HepG2 (cell line): ENCODE data around the gene YTHDF1. TPM values are rescaled to one million over a fixed set of nuclear protein-coding genes. Genes with fewer than 3 reads are reported as not detected.

Experiments used
- EEA1 ChIP-seq: sonication (generic); formaldehyde crosslinking; IDR thresholded peaks from 2 replicates; pipeline ENCODE4 v1.5.1; 2020; ENCODE audit warnings: mild to moderate bottlenecking, missing genetic modification reagents, borderline replicate concordance
- KDM3A ChIP-seq: IDR thresholded peaks from 2 replicates; pipeline ENCODE4 v1.6.1; 2018; ENCODE audit warnings: low read depth, missing compliant biosample characterization
- KLF12 ChIP-seq: sonication (generic); formaldehyde crosslinking; IDR thresholded peaks from 2 replicates; pipeline ENCODE4 v1.4.0; 2020; ENCODE audit warnings: missing genetic modification reagents, borderline replicate concordance
- SAFB2 ChIP-seq: sonication (generic); formaldehyde crosslinking; IDR thresholded peaks from 2 replicates; pipeline ENCODE4 v1.5.1; 2020; ENCODE audit warnings: missing genetic modification reagents, low read depth, mild to moderate bottlenecking, borderline replicate concordance
- SMAD9 ChIP-seq: sonication (generic); formaldehyde crosslinking; IDR thresholded peaks from 2 replicates; pipeline ENCODE4 v1.5.1; 2020; ENCODE audit warnings: mild to moderate bottlenecking, missing genetic modification reagents
- TAF1 ChIP-seq: sonication (generic); formaldehyde crosslinking; IDR thresholded peaks from 2 replicates; pipeline ENCODE4 v1.4.0; 2020; ENCODE audit warnings: missing genetic modification reagents
- ZNF333 ChIP-seq: sonication (generic); formaldehyde crosslinking; IDR thresholded peaks from 2 replicates; pipeline ENCODE4 v1.4.0; 2020; ENCODE audit warnings: mild to moderate bottlenecking, missing genetic modification reagents, borderline replicate concordance
- ZNF446 ChIP-seq: sonication (generic); formaldehyde crosslinking; IDR thresholded peaks from 2 replicates; pipeline ENCODE4 v1.5.0; 2020; ENCODE audit warnings: mild to moderate bottlenecking, missing genetic modification reagents
- ZNF510 ChIP-seq: sonication (generic); formaldehyde crosslinking; IDR thresholded peaks from 2 replicates; pipeline ENCODE4 v1.4.0; 2020; ENCODE audit warnings: low read depth, mild to moderate bottlenecking, missing genetic modification reagents
- polyA plus RNA-seq, 8 experiments: library from polyadenylated mRNA; depleted of rRNA in 3 of 8; stranded (reverse) in 7 of 8; unstranded in 1 of 8; fragments of >200 nt; fragmentation: Illumina TruSeq in 4 of 8; extraction: Trizol in 4 of 8; gene quantifications; 2 replicates each; pipeline versions ENCODE4 v1.2.1 to v1.2.3, GENCODE V29; 2011 to 2016; ENCODE audit warnings: low read depth in 4 of 8, missing spikeins in 1 of 8, mixed read lengths in 1 of 8; ENCODE audit not compliant: insufficient read depth in 1 of 8
- total RNA-seq, 5 experiments: library from RNA; depleted of rRNA; stranded (reverse); fragments of >200 nt; fragmentation: Illumina TruSeq; extraction: Trizol; gene quantifications; 2 replicates each; pipeline ENCODE4 v1.2.3, GENCODE V29; 2016; ENCODE audit warnings: low read depth in 1 of 5
- TF ChIP-seq, protein P1 (sequence below): sonication (generic); formaldehyde crosslinking; IDR thresholded peaks from 2 replicates; pipeline ENCODE4 v1.4.0; 2020; ENCODE audit warnings: missing genetic modification reagents, mild to moderate bottlenecking, borderline replicate concordance
- TF ChIP-seq, protein P2 (sequence below), 2 experiments: fragments of 450-650 bp in 1 of 2; sonication (generic) in 1 of 2; formaldehyde crosslinking in 1 of 2; IDR thresholded peaks; 2 replicates each; pipeline versions ENCODE4 v1.6.1 to v1.8.0; 2016 to 2022; ENCODE audit warnings: antibody characterized with exemption in 1 of 2, mild to moderate bottlenecking in 1 of 2, missing genetic modification reagents in 1 of 2
- TF ChIP-seq, protein P3 (sequence below): sonication (generic); formaldehyde crosslinking; IDR thresholded peaks from 2 replicates; pipeline ENCODE4 v1.8.1; 2023; ENCODE audit warnings: missing genetic modification reagents, mild to moderate bottlenecking, borderline replicate concordance

Gene YTHDF1
- total and polyA plus RNA-seq, 2 of the 13 experiments (the other 11 are each of a cell fraction or from before 2014, with no cell fraction given), result 34.5 to 37.7 TPM

- TF ChIP-seq, protein P1, sequence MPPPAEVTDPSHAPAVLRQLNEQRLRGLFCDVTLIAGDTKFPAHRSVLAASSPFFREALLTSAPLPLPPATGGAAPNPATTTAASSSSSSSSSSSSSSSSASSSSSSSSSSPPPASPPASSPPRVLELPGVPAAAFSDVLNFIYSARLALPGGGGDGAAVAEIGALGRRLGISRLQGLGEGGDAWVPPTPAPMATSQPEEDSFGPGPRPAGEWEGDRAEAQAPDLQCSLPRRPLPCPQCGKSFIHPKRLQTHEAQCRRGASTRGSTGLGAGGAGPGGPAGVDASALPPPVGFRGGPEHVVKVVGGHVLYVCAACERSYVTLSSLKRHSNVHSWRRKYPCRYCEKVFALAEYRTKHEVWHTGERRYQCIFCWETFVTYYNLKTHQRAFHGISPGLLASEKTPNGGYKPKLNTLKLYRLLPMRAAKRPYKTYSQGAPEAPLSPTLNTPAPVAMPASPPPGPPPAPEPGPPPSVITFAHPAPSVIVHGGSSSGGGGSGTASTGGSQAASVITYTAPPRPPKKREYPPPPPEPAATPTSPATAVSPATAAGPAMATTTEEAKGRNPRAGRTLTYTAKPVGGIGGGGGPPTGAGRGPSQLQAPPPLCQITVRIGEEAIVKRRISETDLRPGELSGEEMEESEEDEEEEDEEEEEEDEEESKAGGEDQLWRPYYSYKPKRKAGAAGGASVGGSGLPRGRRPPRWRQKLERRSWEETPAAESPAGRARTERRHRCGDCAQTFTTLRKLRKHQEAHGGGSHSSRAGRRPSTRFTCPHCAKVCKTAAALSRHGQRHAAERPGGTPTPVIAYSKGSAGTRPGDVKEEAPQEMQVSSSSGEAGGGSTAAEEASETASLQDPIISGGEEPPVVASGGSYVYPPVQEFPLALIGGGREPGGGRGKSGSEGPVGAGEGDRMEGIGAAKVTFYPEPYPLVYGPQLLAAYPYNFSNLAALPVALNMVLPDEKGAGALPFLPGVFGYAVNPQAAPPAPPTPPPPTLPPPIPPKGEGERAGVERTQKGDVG (CRISPR knock-in tag), result no peak
- TF ChIP-seq SAFB2 (CRISPR knock-in tag) (no peak), SMAD9 (CRISPR knock-in tag) (no peak), KLF12 (CRISPR knock-in tag) (no peak), ZNF446 (CRISPR knock-in tag) (no peak), ZNF333 (no peak), EEA1 (CRISPR knock-in tag) (no peak), ZNF510 (no peak), KDM3A (CRISPR knock-in tag) (no peak), TAF1 (CRISPR knock-in tag) (no peak)
- TF ChIP-seq, protein P2, sequence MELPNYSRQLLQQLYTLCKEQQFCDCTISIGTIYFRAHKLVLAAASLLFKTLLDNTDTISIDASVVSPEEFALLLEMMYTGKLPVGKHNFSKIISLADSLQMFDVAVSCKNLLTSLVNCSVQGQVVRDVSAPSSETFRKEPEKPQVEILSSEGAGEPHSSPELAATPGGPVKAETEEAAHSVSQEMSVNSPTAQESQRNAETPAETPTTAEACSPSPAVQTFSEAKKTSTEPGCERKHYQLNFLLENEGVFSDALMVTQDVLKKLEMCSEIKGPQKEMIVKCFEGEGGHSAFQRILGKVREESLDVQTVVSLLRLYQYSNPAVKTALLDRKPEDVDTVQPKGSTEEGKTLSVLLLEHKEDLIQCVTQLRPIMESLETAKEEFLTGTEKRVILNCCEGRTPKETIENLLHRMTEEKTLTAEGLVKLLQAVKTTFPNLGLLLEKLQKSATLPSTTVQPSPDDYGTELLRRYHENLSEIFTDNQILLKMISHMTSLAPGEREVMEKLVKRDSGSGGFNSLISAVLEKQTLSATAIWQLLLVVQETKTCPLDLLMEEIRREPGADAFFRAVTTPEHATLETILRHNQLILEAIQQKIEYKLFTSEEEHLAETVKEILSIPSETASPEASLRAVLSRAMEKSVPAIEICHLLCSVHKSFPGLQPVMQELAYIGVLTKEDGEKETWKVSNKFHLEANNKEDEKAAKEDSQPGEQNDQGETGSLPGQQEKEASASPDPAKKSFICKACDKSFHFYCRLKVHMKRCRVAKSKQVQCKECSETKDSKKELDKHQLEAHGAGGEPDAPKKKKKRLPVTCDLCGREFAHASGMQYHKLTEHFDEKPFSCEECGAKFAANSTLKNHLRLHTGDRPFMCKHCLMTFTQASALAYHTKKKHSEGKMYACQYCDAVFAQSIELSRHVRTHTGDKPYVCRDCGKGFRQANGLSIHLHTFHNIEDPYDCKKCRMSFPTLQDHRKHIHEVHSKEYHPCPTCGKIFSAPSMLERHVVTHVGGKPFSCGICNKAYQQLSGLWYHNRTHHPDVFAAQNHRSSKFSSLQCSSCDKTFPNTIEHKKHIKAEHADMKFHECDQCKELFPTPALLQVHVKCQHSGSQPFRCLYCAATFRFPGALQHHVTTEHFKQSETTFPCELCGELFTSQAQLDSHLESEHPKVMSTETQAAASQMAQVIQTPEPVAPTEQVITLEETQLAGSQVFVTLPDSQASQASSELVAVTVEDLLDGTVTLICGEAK (IDR thresholded peaks at IDR 0.05), result no peak
- TF ChIP-seq, protein P2 (CRISPR knock-in tag; IDR thresholded peaks at IDR 0.05), result peak; percentile 72; the same call in 1 of the 2 replicates
- TF ChIP-seq, protein P3, sequence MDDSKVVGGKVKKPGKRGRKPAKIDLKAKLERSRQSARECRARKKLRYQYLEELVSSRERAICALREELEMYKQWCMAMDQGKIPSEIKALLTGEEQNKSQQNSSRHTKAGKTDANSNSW (CRISPR knock-in tag), result no peak
Observed at GRCh38 chr20:63248835-63249591, 33.1 kb upstream of the YTHDF1 start (continued).
